HG03457 (cell line): ENCODE measurements around the gene MSTO1.
"Not testable (repeated sequence)": the region's sequence is repeated elsewhere in the genome, so short reads cannot be mapped to it uniquely, and the experiment has no call there.

ENCODE experiments used
- ATAC-seq: cut with Tn5 transposase; IDR thresholded peaks from one replicate; pipeline ENCODE4 v1.9.1; 2021; ENCODE audit warnings: moderate number of reproducible peaks; ENCODE audit not compliant: unreplicated experiment

MSTO1 gene

DNA sequence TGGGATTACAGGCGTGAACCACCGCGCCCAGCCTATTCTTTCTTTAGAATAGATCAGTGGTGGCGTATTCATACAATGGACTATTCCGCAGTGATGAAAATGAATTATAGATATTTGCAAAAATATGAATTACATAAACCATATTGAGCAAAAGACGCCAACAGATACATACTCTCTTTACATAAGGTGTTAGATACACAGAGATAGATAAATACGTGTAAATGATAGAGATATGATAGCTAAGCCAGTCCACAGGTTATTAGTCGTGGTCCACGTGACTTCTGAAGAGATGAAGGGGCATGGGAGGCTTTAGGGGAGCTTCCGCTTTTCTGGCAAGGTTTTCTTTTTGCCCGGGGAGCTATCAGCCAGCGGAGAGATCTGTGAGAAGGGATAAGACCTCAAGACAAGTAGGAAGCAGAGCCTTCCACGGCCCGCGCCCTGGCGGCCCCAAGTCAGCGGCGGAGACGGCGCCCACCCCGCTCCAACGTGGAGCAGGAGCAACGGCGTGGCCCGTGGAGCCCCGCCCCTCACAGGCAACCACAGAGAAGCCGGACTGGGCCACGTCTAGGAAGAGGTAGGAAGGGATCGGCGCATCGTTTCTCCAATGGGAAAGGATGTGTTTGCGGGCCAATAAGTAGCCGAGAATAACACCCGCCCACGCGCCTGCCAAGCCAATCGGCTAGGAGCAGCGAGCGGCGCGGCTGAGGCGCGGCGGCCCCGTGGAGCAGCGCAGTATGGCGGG is at the start of gene MSTO1:
Gene MSTO1 (plus strand): TSS at position 704 of the 742 bp plus-strand sequence. CDS start 31 bp downstream, at position 735.
- ATAC-seq = peak; percentile 76

DNA sequence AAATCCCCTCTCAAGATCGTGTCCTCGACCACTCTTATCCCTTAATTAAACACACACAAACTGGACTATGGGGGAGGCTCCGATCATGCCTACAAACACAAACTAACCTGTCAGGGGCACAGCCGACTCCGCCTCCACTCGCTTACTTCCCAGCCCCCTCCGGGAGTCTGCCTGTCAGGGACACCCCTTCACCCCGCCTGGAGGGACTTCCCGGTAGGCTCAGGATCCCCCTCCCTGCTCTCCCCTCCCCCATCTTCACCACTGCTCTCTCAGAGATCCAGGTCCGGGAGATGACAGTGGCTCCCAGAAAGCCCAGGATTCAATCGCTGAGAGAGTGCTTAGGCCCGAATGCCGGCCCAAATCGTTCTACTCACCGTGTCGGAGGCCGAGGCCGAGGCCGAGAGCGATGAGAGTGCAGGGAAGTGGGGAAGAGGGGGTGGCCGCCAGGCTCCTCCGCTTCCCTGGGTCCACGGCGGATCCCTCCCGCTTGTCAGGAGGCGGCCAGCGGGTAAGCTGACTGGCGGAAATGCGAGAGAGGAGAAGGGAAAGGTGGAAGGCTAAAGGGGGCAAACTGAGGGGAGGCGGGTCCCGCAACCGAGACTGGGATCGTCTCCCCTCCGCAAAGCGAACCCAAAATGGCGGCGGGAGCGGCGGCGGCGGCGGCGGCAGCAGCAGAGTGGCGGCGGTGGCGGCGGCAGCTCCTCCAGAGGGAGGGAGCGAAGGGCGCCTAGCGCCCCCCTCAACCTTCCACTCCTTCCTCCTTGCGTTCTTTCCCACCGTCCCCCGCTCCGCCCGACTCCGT is 48.0 kb upstream of the MSTO1 start:
- ATAC-seq = peak; percentile 11

DNA sequence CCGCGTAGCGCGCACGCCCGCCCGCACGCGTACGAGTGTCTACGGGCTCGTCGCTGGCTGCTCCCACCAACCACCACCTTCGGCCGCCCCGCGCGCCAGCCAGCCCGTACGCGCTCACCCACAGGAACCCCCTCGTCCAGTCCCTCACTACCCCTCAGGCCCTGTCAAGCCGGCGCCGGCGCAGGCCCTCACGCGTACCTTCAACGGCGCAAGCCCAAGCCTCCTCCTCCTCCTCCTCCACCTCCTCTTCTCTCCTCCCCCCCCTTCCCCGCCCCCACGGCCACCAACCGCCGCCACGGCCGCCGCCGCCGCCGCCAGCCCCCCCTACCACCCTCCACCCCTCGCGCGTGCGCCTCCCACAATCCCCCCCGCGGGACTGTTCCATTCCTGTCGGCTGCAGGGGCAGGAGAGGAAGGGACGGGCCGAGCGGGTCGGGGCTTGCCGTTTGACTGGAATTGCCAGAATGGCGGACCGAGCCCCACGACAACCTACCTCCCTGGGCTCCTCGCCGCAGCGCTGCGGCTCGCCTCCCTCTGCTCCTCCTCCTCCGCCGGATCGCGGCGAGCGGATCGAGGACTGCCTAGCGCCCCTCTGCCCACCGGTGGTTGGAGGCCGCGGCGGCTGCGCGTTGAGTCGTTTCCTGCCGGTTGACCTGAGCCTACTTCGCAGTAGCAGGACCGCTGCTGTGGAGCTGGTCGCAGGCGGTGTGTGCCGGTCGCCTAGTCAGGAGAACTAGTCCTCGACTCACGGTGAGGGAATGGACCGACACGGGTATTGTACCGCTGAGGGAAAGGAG is 47.2 kb upstream of the MSTO1 start, which contains the start of gene ASH1L:
Gene ASH1L (minus strand): TSS at position 223 of the 796 bp plus-strand sequence. CDS start 41,284 bp downstream, outside the sequence.
- ATAC-seq = peak; percentile 50

DNA sequence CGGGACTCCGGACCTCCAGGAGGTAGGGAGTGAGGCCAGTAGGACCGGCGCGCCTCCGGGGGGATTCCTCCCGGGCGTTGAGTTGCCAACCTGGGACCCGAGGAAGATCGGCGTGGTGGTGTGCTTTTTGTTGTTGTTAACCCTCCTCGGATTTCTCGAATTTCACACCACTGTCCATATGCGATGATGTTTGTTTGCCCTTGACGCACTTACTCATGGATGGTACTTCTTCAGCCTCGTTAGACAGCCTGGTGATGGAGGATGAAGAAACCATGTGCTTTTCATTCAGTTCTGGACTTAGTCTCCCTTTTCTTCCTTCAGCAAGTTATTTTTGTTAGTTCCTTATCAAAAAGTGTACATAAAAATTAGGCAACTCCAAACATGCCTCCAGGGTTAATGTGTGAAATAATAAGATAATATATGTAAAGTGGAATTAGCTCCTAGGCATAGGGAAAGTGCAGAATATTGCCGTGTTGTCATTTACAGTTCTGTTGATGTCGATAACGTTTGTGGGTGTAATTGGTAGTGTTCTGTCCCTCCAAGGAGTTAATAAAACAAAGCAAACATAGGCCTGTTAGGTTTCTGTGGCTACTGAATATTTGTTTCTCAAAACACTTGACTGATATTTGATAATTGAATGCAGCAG is 46.5 kb upstream of the MSTO1 start:
- ATAC-seq = not testable (repeated sequence)

DNA sequence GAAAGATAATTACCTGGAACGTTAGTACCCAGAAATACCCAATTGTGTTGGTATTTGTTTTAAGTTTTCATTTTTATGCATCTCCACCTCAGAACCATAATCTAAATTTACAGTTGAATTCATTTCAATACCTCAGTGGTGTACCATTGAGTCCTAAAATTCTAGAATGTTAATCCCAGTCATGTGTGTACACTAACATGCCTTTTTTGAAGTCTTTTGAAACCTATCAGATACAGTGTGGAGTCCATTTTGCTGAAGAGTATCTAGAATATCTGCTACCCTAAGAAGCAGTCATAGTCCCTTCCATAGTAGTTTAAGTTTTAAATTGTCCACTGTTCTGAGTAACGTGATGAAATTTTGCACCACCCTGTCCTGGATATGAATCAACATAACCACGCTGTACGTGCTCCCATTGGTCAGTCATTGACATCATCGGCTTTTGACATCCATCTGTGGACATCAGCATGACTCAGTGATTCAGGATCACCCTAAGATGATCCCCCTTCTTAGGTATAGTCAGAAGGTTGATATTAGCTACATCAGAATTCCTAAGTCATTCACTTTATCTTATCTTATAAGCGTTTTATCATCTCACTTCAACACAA is 39.9 kb upstream of the MSTO1 start:
- no peak for ATAC-seq

DNA sequence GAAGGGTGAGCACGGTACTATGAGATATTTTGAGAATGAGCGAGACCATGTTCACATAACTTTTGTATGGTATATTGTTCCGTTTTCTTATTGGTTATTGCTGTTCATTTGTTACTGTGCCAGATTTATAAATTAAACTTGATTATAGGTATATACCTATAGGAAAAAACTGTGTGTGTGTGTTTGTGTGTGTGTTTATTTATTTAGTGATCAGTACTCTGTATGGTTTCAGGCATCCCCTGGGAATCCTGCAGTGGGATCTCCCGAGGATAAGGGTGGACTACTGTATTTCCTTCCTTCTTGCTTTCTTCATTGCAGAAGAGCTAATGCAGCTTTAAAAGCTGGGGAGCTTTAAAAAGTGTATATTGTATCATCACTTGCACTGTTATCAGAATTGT is 39.4 kb upstream of the MSTO1 start:
- ATAC-seq = no peak

DNA sequence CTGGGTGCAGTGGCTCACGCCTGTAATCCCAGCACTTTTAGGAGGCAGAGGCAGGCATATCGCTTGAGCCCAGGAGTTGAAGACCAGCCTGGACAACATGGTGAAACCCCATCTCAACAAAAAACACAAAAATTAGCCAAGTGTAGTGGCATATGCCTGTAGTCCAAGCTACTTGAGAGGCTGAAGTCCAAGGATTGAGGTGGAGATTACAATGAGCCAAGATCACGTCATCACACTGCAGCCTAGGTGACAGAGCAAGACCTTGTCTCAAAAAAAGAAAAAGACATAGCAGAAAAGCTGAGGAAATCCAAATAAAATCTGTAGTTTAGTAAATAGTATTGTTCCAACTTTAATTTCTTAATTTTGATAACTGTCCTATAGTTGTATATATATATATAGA is 35.9 kb upstream of the MSTO1 start:
- ATAC-seq = no peak

DNA sequence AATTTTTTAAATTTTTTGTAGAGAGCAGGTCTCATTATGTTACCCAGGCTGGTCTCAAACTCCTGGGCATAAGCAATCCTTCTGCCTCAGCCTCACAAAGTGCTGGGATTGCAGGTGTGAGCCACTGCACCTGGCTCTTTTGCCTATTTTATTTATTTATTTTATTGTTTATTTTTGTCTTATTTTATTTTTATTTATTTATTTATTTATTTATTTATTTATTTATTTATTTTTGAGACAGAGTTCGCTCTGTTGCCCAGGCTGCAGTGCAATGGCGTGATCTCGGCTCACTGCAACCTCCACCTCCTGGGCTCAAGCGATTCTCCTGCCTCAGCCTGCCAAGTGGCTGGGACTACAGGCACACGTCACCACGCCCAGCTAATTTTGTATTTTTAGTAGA is 34.4 kb upstream of the MSTO1 start:
- ATAC-seq = not testable (repeated sequence)

DNA sequence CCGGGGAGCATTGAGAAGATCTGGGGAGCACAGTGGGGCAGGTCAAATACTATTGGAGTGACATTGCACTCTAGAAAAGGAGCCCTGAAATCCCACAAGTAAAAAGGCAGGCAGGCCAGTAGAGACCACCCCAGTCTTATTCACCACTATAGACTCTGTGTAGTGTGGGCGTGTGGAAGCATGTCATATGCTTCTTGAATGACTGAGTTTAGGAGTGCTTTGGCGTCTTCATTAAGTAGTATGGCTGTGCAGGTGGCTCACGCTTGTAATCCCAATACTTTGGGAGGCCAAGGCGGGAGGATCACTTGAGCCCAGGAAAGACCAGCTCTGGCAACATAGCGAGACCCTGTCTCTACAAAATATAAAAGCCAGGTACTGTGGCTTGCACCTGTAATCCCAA is 26.2 kb upstream of the MSTO1 start:
- ATAC-seq = not testable (repeated sequence)

DNA sequence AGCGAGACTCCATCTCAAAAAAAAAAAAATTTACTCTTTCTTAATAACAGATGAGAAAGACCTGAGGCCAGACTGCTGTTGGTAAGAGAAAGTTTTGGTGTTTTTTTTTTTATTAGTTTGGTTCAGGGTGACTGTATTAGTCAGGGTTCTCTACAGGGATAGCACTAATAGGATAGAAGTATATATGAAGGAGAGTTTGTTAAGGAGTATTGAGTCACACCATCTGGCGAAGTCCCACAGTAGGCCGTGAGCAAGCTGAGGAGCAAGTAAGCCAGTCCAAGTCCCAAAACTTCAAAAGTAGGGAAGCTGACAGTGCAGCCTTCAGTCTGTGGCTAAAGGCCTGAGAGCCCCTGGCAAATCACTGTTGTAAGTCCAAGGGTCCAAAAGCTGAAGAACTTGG is 20.7 kb upstream of the MSTO1 start:
- ATAC-seq = not testable (repeated sequence)

DNA sequence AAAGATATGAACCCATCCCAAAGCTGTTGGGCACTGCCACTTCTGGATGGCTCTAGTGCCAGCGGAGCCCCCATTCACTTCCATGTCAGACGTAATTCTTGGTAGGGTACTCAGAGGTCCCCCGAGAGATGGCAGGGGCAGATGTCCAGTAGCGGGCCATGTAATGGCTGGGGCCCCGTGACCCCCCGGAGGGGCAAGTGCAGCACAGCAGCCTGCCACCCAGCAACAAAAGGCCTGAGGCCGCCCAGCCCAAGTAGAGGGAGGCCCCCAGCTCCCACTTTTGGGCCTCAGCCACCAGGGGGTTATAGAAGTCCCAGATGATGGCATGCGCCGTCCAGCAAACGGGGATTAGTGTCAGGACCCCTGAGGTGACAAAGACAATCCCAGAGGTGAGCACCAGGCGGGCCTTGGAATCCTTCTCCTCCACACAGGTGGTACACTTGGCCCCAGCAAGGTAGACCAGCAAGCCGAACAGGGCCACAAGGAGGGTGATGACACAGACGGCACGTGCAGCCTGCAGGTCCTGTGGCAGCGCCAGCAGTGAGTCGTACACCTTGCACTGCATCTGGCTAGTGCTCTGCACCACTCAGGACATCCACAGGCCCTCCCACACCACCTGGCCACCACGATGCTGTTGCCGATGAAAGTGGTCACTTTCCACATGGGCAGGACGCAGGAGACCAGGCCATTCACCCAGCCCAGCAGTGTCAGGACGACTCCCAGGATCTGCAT is 19.3 kb upstream of the MSTO1 start:
- not testable (repeated sequence) for ATAC-seq

DNA sequence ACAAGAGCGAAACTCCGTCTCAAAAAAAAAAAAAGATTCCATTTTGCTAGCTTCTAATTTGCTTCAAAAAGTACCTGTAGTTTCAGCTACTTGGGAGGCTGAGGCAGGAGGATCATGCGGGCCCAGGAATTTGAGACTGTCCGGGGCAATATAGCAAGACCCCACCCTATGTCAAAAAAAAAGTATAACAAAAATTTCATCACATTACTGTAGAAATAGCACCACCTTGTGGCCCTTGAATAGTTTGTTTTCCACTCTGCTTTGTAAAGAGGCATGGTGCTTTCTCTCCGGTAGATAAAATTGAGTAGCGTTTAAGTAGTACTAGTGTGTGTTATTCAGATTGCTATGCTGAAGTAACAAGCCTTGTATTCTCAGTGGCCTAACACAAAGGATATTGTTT is 18.2 kb upstream of the MSTO1 start:
- no peak for ATAC-seq

DNA sequence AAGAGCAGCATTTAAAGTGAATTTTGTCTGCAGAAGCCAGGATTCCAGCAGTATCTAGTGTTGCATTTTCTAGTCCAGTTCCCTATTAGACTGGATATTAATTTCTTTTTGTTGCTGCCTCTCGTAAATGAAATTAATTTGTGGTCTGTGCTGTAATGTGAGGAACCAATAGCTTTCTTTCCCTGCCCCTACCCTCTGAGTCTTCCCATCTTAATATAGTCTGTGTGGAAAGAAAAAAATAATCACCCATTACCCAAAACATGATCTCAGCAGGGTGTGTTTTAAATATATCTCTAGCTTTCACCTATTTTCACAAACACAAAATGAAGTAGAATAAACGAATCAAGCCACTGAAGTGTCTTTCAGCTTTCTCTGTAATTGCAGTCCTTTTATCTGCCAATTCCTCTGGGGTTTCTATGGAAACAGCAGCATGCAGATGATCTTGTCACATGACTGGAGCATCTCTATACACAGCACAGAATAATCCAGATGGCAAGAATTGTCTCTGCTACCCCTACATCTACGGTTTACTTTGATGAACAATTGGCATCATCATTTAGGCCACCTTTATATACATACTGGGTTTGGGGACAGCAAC is 14.0 kb upstream of the MSTO1 start:
- not testable (repeated sequence) for ATAC-seq

DNA sequence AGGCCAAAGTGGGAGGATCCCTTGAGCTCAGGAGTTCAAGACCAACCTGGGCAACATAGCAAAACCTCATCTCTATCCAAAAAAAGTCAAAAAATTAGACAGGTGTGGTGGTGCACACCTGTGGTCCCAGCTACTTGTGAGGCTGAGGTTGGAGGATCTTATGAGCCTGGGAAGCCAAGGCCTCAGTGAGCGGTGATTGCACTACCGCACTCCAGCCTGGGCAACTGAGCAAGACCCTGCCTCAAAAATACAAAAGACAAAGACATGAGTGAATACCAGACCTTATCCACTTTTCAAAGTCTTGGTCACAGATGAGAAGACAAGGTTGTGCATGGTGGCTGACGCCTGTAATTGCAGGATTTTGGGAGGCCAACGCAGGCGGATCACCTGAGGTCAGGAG is 13.2 kb upstream of the MSTO1 start:
- no peak for ATAC-seq

DNA sequence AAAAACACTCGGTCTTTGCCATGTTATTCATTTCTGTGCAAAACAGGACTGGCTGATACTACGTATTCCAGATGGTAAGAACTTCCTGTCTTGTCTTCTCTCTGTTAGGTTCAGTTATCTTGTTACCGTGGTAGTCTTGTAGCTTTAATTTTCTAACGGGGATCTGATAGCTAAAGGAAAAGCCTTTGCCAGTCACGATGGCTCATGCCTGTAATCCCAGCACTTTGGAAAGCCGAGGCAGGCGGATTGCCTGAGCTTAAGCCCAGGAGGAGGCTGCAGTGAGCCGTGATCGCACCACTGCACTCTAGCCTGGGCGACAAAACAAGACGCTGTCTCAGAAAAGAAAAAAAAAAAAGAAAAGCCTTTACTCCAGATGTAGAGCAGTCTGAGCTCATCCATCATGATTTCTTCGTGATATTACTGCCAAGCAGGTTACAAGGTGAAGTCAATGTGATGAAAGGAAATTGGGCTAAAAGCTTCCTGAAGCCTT is 11.1 kb upstream of the MSTO1 start:
- ATAC-seq = no peak

DNA sequence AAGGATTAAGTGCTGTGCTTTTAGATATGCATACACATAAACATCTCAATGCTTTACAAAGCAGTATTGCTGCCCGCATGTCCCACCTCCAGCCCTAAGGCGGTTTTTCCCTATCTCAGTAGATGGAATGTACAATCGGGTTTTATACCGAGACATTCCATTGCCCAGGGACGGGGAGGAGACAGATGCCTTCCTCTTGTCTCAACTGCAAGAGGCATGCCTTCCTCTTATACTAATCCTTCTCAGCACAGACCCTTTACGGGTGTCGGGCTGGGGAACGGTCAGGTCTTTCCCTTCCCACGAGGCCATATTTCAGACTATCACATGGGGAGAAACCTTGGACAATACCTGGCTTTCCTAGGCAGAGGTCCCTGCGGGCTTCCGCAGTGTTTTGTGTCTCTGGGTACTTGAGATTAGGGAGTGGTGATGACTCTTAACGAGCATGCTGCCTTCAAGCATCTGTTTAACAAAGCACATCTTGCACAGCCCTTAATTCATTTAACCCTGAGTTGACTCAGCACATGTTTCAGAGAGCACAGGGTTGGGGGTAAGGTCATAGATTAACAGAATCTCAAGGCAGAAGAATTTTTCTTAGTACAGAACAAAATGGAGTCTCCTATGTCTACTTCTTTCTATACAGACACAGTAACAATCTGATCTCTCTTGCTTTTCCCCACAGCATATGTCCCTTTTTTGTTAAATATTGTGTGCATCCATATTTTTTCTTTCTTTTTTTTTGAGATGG is 10.0 kb upstream of the MSTO1 start:
- not testable (repeated sequence) for ATAC-seq

DNA sequence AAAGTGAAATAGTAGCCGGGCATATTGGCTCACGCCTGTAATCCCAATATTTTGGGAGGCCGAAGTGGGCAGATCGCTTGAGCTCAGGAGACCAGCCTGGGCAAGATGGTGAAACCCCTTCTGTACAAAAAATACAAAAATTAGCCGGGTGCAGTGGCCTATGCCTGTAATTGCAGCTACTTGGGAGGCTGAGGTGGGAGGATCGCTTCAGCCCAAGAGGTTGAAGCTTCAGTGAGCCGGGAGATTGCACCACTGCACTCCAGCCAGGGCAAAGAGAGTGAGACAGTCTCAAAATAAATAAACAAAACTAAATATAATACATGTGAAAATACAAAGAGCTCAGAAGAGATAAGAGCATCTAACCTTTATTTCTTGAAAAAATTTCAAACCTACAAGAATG is 2.3 kb upstream of the MSTO1 start:
- ATAC-seq = no peak

DNA sequence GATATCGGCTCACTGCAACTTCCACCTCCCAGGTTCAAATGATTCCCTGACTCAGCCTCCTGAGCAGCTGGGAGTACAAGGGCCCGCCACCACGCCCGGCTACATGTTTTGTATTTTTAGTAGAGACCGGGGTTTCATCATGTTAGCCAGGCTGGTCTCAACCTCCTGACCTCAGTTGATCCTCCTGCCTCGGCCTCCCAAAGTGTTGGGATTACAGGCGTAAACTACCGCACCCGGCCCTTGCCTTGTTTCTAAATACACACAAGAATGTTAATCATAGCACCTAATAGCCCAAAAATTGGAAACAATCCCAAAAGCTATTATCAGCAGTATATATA is 1.2 kb upstream of the MSTO1 start:
- no peak for ATAC-seq

DNA sequence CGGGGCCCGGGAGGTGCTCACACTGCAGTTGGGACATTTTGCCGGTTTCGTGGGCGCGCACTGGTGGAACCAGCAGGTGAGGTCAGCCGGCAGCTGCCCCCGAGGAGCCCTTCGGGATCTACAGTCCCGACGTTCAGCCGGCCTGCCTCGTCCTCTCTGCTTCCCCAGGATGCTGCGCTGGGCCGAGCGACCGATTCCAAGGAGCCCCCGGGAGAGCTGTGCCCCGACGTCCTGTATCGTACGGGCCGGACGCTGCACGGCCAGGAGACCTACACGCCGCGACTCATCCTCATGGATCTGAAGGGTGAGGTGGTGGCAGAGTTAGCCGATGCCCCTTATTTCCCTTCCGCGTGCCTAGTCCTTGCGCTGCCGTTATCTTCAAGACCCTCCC is 234 bp downstream of the MSTO1 start:
- peak; percentile 23 for ATAC-seq
